ENCODE data around the gene C6orf62. TPM values are rescaled to one million over a fixed set of nuclear protein-coding genes. Genes with fewer than 3 reads are reported as not detected.
A peak's percentile ranks its signal among the peaks of the same experiment; 100 is the strongest.
"Not testable (repeated sequence)": the region's sequence is repeated elsewhere in the genome, so short reads cannot be mapped to it uniquely, and the experiment has no call there.

The C6orf62 gene
- polyA plus RNA-seq, 2 of the 4 experiments (the other 2 are of a cell fraction), result 66.3 to 73.4 TPM

DNA sequence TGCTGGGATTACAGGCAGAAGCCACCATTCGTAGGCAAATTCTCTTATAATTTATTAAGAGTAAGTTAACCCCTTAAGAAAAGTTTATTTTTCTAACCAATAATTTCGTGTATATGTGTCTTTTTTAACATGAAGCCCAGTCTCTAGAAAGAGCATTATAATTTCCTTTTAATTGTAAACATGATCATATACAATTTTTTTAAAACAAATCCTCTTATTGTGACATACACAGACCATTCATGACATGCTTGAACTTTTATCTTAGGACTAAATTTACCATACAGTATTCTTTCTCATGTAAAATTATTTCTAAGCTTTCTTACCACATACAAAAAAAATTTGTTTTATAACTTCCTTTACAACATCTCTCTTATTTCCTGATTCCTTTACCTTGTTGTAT, 45.3 kb downstream of the C6orf62 start:
- no peak overlapping the region for H3K4me3 ChIP-seq
- peaks cover 12% of the 10 kb centered on the region for H3K9me3 ChIP-seq
- H3K27ac ChIP-seq, result no peak overlapping the region
- ATAC-seq (no peak), FAIRE-seq (no peak), DNase-seq (ENCODE audit: low read depth in 1 of 2, low spot score in 1 of 2) (no peak)
- peaks cover 9% of the 10 kb centered on the region; the same call in 2 of the 3 replicates for H3K4me1 ChIP-seq
- H3K4me2 ChIP-seq, result no peak overlapping the region
- TF ChIP-seq GATA3 (IDR thresholded peaks at IDR 0.05; ENCODE audit: borderline replicate concordance) (no peak), ZFP36 (IDR thresholded peaks at IDR 0.05; ENCODE audit: borderline replicate concordance, partially characterized antibody) (peak; percentile 84)
- WGBS (ENCODE audit: missing lambda C conversion rate), result 52% methylated on average over 2 of the region's 2 CpGs
- CTCF ChIA-PET, result no interaction called here
- POLR2A ChIA-PET, result interaction anchor here (0.6 kb wide), 1 partner anchor 39 kb away, joined by 3 read pairs; no protein-coding TSS in a partner anchor

- 87% methylated on average over 6 of the region's 6 CpGs for WGBS (ENCODE audit: missing lambda C conversion rate)
- no peak overlapping the region for H3K4me2 ChIP-seq
- CTCF ChIA-PET, result no interaction called here
- POLR2A ChIA-PET, result no interaction called here
- H3K4me1 ChIP-seq, result peaks cover 9% of the 10 kb centered on the region; the same call in 2 of the 3 replicates
- H3K27ac ChIP-seq, result no peak overlapping the region
- peaks cover 12% of the 10 kb centered on the region for H3K9me3 ChIP-seq
- TF ChIP-seq JUNB (IDR thresholded peaks at IDR 0.05) (no peak), KDM1A (IDR thresholded peaks at IDR 0.05; ENCODE audit: low read depth) (no peak), E2F6 (IDR thresholded peaks at IDR 0.05; ENCODE audit: borderline replicate concordance, low read depth) (no peak), TP53 (CRISPR knock-in tag; IDR thresholded peaks at IDR 0.05) (no peak), PHF8 (IDR thresholded peaks at IDR 0.05; ENCODE audit: borderline replicate concordance, low read depth) (no peak), MAZ (IDR thresholded peaks at IDR 0.05; ENCODE audit: borderline replicate concordance, low read depth, low read length) (no peak), HDAC2 (IDR thresholded peaks at IDR 0.05) (no peak), RNF2 (IDR thresholded peaks at IDR 0.05; ENCODE audit: borderline replicate concordance, low read depth) (no peak)
- no peak overlapping the region for H3K4me3 ChIP-seq
- no peak for FAIRE-seq
- ATAC-seq, result no peak
- DNase-seq (ENCODE audit: low read depth in 1 of 2, low spot score in 1 of 2), result no peak
These were observed 46.3 kb downstream of the C6orf62 start for GRCh38 chr6:24672620-24673182.

- H3K27ac ChIP-seq; POLR2A ChIA-PET; H3K4me3 ChIP-seq; CTCF ChIA-PET; ATAC-seq; H3K4me2 ChIP-seq; DNase-seq (ENCODE audit: low read depth in 1 of 2, low spot score in 1 of 2); H3K4me1 ChIP-seq; FAIRE-seq: not testable (repeated sequence)
- H3K9me3 ChIP-seq, result peaks cover 12% of the 10 kb centered on the region
- WGBS (ENCODE audit: missing lambda C conversion rate), result 64% methylated on average over 3 of the region's 4 CpGs
These were observed 47.9 kb downstream of the C6orf62 start for GRCh38 chr6:24671077-24671476.

- FAIRE-seq; H3K27ac ChIP-seq; ATAC-seq; H3K4me1 ChIP-seq; H3K4me2 ChIP-seq; CTCF ChIA-PET; POLR2A ChIA-PET; H3K4me3 ChIP-seq; DNase-seq (ENCODE audit: low read depth in 1 of 2, low spot score in 1 of 2): not testable (repeated sequence)
- H3K9me3 ChIP-seq, result peaks cover 12% of the 10 kb centered on the region
These were observed 48.5 kb downstream of the C6orf62 start for GRCh38 chr6:24670492-24670891.

- ATAC-seq (no peak), FAIRE-seq (no peak), DNase-seq (ENCODE audit: low read depth in 1 of 2, low spot score in 1 of 2) (no peak)
- peak overlapping the region; percentile 90 for H3K4me2 ChIP-seq
- POLR2A ChIA-PET, result interaction anchor here (0.5 to 1.2 kb wide), 5 partner anchors 10 to 87 kb away, joined by 3 to 6 read pairs (median 4); partner anchors contain the start of gene KIAA0319
- WGBS (ENCODE audit: missing lambda C conversion rate), result 20% methylated on average over 9 of the region's 9 CpGs
- peak overlapping the region; percentile 55 for H3K4me3 ChIP-seq
- H3K4me1 ChIP-seq, result peaks cover 21% of the 10 kb centered on the region
- TF ChIP-seq CEBPB (IDR thresholded peaks at IDR 0.05) (no peak), NFE2L2 (conservative IDR thresholded peaks at IDR 0.05; ENCODE audit: low read length) (no peak), ATOH8 (CRISPR knock-in tag; IDR thresholded peaks at IDR 0.05; ENCODE audit: low read depth) (no peak), MAFK (IDR thresholded peaks at IDR 0.05; ENCODE audit: partially characterized antibody) (no peak), HDAC2 (IDR thresholded peaks at IDR 0.05) (no peak), MAZ (IDR thresholded peaks at IDR 0.05; ENCODE audit: borderline replicate concordance, low read depth, low read length) (no peak), EHF (CRISPR knock-in tag; IDR thresholded peaks at IDR 0.05) (no peak), ZNF302 (CRISPR knock-in tag; IDR thresholded peaks at IDR 0.05) (no peak), ZFP36 (IDR thresholded peaks at IDR 0.05; ENCODE audit: borderline replicate concordance, partially characterized antibody) (no peak), HOXA7 (CRISPR knock-in tag; IDR thresholded peaks at IDR 0.05) (no peak), RCOR1 (IDR thresholded peaks at IDR 0.05; ENCODE audit: low read depth, low read length) (no peak), FOXS1 (CRISPR knock-in tag; IDR thresholded peaks at IDR 0.05) (no peak), ZSCAN20 (CRISPR knock-in tag; IDR thresholded peaks at IDR 0.05) (no peak)
- TF ChIP-seq, protein P1, sequence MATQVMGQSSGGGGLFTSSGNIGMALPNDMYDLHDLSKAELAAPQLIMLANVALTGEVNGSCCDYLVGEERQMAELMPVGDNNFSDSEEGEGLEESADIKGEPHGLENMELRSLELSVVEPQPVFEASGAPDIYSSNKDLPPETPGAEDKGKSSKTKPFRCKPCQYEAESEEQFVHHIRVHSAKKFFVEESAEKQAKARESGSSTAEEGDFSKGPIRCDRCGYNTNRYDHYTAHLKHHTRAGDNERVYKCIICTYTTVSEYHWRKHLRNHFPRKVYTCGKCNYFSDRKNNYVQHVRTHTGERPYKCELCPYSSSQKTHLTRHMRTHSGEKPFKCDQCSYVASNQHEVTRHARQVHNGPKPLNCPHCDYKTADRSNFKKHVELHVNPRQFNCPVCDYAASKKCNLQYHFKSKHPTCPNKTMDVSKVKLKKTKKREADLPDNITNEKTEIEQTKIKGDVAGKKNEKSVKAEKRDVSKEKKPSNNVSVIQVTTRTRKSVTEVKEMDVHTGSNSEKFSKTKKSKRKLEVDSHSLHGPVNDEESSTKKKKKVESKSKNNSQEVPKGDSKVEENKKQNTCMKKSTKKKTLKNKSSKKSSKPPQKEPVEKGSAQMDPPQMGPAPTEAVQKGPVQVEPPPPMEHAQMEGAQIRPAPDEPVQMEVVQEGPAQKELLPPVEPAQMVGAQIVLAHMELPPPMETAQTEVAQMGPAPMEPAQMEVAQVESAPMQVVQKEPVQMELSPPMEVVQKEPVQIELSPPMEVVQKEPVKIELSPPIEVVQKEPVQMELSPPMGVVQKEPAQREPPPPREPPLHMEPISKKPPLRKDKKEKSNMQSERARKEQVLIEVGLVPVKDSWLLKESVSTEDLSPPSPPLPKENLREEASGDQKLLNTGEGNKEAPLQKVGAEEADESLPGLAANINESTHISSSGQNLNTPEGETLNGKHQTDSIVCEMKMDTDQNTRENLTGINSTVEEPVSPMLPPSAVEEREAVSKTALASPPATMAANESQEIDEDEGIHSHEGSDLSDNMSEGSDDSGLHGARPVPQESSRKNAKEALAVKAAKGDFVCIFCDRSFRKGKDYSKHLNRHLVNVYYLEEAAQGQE (IDR thresholded peaks at IDR 0.05), result no peak
- CTCF ChIA-PET, result interaction anchor here (1.1 kb wide), 1 partner anchor 386 kb away, joined by 3 read pairs; no protein-coding TSS in a partner anchor
- peak overlapping the region; percentile 79 to 86 for H3K27ac ChIP-seq
- H3K9me3 ChIP-seq, result peaks cover 7% of the 10 kb centered on the region
These were observed 50.0 kb downstream of the C6orf62 start for GRCh38 chr6:24668997-24669361.

Measured in A549 (cell line).